Measurements from ENCODE around the gene TBC1D7.
A peak's percentile ranks its signal among the peaks of the same experiment; 100 is the strongest.

The TBC1D7 gene

GRCh38 chr6:13328076-13328874 lies at the start of gene TBC1D7:
Gene TBC1D7, minus strand, starts transcription at chr6:13328537. Its CDS starts 1,639 bp downstream, at chr6:13326898.
- peak; percentile 92 for DNase-seq (ENCODE audit: low read depth)

DNA sequence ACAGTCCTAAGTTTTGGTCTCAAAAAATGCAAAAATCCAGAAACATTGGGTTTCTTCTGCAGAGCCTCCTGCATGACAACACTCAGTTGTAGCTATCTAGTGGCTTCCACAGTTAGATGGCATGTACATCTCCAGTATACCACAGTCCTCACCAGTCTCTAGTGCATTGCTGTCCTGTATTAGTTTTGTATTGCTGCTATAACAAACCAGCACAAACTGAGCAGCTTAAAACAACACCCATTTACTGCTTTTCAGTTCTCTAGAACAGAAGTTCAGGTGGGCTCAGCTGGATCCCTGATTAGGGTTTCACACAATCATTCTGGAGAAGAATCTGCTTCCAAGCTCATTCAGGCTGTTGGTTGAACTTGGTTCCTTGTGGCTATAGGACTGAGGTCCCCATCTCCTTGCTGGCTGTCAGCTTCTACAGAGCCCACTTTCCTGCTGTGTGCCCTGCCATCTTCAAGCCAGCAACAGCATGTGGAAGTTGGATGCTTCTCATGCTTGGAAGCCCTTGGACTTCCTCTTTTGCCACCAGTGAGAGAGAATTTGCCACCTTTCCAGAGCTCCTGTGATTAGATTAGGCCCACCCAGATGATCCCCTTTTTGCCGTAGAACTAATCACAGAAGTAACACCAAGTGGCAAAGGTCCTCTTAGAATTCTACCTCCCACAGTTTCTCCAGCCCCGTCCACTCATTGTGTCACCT lies 48.9 kb upstream of the TBC1D7 start:
- DNase-seq (ENCODE audit: low read depth) = no peak

DNA sequence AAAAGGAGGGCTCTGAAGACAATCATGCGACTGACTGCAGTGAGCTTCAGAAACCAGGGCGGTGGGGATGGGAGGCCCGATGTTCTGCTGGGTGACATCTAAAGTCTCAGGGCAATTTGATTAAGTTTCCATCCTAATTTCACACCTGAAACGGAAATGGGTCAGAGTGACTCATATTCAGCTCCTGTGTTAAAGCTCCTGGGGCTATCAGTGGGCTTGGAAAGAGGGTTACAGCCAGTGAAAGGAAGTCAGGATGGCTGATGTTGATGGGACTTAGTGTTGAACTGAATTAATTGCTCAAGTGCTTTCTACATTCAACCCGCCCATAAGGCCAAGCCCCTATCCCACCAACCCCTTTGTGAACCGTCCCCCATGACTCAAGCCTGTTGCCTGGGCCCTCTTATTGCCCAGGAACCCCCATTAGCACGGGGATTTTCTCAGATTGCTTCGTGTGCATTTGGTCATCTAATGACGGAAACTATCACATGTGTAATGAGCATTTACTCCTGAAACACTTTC lies 47.1 kb upstream of the TBC1D7 start:
- no peak for DNase-seq (ENCODE audit: low read depth)

DNA sequence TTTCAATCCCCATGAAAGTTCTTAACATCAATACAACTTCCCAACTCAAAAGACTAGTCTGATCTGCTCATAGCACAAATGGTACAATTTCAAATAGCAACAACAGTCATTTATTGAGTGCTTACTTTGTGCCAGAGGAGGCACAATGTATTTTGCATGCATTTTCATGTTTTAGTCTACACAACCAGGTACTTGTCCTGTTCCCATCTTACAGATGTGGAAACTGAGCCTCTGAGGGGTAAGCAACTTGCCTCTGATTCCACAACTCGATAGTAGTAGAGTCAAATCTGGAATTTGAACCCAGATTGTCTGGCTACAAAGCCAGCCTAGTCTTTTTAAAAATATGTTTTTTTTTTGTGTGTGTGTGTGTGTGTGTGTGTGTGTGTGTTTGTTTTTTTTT lies 45.6 kb upstream of the TBC1D7 start:
- DNase-seq (ENCODE audit: low read depth) = no peak

DNA sequence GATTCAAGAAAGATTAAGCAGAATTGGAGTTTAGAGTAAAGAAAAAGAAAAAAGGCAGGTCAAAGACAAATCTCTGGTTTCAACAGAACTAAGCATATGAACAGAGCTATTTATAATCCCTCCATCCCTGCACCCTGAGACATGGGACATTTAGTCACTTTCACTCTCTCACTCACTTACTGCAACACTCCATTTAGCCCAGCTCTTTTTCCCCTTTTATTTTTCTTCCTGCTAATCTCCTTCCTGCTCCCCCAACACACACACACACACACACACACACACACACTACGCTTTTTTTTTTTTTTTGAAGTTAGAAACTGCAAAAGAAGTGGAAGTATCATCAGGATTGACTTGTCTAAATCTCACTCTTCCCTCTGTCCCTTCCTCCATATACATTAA lies 45.1 kb upstream of the TBC1D7 start:
- no peak for DNase-seq (ENCODE audit: low read depth)

DNA sequence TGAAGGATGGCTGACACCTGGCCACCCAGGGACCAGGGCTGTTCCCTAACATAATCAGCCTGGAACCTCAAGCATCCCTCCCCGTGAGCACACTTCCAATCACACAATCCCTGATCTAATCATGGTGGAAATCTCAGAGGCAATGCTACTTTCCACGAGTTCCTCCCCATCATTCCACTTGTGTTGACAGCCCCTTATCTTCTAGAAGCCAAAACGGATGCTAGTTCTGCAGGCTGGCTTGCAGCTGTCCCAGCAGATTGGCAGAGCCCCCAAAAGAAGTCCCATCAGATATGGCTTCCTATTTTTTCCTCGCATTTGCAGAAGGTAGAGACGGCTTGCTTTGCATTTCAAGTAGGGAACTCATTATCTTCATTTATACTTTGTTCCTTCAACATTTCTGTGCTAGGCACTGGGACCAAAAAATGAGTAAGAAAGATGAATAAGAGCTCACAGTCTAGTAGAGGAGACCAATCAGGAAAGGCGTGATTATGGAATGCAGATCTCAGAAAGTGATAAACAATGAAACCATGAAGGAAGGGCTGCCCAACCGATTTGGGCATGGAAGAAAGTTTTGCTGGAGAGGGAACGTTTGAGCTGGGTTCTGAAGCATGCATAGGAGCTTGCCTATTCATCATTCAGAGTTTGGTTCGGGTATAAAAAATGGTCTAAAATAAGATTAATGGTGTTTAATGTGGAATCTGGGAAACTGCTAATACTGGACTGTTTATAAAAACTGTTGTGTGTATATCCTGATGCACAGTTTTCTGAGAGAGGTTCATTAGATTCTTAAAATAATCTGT lies 44.6 kb upstream of the TBC1D7 start:
- DNase-seq (ENCODE audit: low read depth) = no peak

- no peak for DNase-seq (ENCODE audit: low read depth)
These were observed 43.7 kb upstream of the TBC1D7 start for GRCh38 chr6:13372076-13372475.

- DNase-seq (ENCODE audit: low read depth) = no peak
These were observed 43.2 kb upstream of the TBC1D7 start for GRCh38 chr6:13371421-13372072.

- no peak for DNase-seq (ENCODE audit: low read depth)
These were observed 42.3 kb upstream of the TBC1D7 start for GRCh38 chr6:13370623-13371022.

- no peak for DNase-seq (ENCODE audit: low read depth)
These were observed 41.3 kb upstream of the TBC1D7 start for GRCh38 chr6:13369591-13369990.

DNA sequence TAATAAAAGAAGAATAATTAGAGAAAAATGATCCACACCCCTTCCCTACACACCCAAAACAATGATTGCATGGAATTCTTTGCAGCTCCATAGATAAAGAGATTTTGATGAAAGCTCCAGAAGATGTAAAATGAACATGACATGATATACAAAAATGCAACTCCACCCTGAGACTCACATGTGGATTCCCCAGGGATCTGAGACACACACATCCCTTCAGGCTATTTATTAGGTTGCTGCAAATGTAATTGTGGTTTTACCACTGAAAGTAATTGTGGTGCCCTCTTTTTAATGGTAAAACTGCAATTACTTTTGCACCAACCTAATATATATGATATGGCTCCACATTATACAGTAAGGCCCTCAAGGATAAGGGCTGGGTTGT lies 40.4 kb upstream of the TBC1D7 start:
- DNase-seq (ENCODE audit: low read depth) = no peak

DNA sequence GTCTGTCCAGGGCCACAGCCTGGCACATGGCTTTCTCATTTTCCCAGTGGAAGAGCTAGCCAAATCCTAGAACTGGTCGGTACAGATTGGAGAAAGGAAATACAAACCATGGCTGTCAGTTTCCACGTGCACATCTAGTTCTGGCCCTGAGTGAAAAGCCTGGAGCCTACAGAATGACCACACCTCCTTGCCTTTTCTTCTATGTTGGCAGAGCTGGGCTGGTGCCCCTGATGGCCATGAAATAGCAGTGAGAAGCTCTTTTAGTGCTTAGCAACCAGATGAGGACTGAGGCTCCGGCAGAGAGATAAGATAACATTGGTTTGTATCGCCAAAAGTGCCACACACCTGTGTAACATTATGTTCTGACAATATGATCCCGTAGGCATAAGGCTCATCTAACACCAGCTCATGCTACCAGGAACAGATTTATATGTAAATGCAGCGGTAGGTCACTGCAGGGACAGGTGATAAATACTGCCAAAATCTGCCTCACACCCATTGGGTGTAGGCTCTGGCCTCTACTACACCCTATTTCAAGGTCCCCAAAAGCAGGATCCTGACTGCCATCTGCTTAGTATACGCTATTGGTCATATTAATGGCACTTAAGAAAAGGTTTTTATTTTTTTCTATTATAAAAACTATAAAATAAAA lies 39.9 kb upstream of the TBC1D7 start:
- no peak for DNase-seq (ENCODE audit: low read depth)

GRCh38 chr6:13367396-13367795 lies 39.1 kb upstream of the TBC1D7 start:
- DNase-seq (ENCODE audit: low read depth) = no peak

- DNase-seq (ENCODE audit: low read depth) = no peak
These were observed 37.0 kb upstream of the TBC1D7 start for GRCh38 chr6:13365320-13365719.

GRCh38 chr6:13364842-13365241 lies 36.5 kb upstream of the TBC1D7 start:
- DNase-seq (ENCODE audit: low read depth) = no peak

DNA sequence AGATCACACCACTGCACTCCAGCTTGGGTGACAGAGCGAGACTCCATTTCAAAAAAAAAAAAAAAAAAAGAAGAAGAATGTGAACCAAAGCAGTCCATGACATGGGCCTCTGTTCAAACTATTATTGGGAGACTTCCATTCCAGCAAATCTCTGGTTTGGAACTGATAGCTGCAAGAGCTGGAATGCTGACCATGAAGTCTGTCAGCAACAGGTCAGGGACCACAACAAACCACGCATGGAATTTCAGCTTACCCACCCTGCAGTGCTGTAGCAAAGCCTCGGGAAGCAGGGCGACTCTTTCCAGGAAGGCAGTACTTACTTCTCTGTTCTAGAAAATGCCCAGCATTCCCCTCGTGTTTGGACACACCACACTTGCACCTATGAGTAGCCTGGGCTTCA lies 34.1 kb upstream of the TBC1D7 start:
- DNase-seq (ENCODE audit: low read depth) = no peak

GRCh38 chr6:13360671-13361540 lies 32.6 kb upstream of the TBC1D7 start:
- no peak for DNase-seq (ENCODE audit: low read depth)

- DNase-seq (ENCODE audit: low read depth) = no peak
These were observed 30.9 kb upstream of the TBC1D7 start for GRCh38 chr6:13359287-13359686.

DNA sequence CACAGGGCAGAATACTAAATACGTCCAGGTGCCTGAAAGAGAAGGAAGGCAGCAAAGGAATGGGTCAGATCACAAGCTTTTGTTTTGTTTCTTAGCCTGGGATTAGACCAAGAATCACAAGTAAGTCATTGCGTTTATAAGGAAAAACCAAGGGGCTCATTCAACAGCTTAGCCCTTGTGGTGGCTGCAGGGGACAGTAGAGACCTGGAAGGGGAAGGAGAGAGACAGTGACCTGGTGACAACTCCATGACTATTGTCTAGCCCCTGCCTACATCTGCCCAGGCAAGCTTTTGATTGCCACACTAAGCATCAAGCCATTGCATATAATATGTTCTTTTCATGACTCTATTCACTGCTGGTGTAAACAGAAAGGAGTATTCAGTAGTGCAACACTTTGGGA lies 30.2 kb upstream of the TBC1D7 start:
- no peak for DNase-seq (ENCODE audit: low read depth)

GRCh38 chr6:13357551-13358075 lies 29.3 kb upstream of the TBC1D7 start:
- no peak for DNase-seq (ENCODE audit: low read depth)

Data from stimulated activated CD8-positive, alpha-beta memory T cell treated with anti-CD3 and anti-CD28 coated beads, Interleukin-15, amount 100 ng/mL, for 24 hours (primary cell).